Measurements from ENCODE around the gene CAP1. TPM values are rescaled to one million over a fixed set of nuclear protein-coding genes. Genes with fewer than 3 reads are reported as not detected.

Gene CAP1
- total and polyA plus RNA-seq, 2 experiments from 2014 or later, result 496 to 576 TPM

DNA sequence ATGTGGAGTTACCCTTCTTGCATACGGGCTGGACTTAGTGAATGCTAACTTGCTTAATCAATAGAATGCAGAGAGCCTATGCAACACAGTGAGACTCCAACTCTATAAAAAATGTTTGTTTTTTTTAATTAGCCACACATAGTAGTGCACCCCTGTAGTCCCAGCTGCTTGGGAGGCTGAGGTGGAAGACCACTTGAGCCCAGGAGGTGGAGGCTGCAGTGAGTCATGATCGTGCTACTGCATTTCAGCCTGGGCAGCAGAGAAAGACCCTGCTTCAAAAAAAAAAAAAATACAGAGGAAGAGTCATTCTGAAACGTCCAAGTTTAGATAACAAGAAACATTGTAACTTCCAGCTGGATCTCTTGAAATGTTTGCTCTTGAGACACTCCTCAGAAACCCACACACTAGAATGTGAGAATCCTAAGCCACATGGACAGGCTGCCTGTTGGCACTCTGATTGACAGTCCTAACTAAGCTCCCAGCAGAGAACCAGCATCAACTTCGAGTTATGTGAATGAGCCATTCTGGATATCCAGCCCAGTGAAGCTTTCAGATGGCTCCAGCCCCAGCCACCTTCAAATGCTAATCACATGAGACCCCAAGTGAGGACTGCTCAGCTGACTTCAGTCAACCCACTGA, 20.0 kb upstream of the CAP1 start:
- Histone ChIP-seq H3K9me2 (ENCODE audit: insufficient read depth) (no peaks in the 10 kb centered on the region), H3K27me3 (replicated peaks; ENCODE audit: insufficient read depth) (no peaks in the 10 kb centered on the region), H3K27ac (no peak overlapping the region), H3F3A (ENCODE audit: insufficient read depth) (peaks cover 2% of the 10 kb centered on the region; the same call in 1 of the 2 replicates), H3K79me2 (ENCODE audit: insufficient read depth) (no peaks in the 10 kb centered on the region), H3K4me2 (ENCODE audit: unreplicated experiment) (no peak overlapping the region), H2AFZ (no peak overlapping the region), H3K4me1 (ENCODE audit: insufficient read depth) (peaks cover 3% of the 10 kb centered on the region), H3K9me3 (ENCODE audit: low read depth) (no peaks in the 10 kb centered on the region), H3K36me3 (ENCODE audit: low read depth) (no peaks in the 10 kb centered on the region), H4K20me1 (ENCODE audit: insufficient read depth) (no peaks in the 10 kb centered on the region), H3K9ac (no peak overlapping the region), H3K4me3 (no peak overlapping the region)
- no peak for DNase-seq
- TF ChIP-seq EZH2phosphoT487 (IDR thresholded peaks at IDR 0.05; ENCODE audit: insufficient read depth, low read depth) (no peak), EZH2 (IDR thresholded peaks at IDR 0.05; ENCODE audit: insufficient read depth, poor library complexity, severe bottlenecking) (no peak)
- in situ Hi-C loops (cut with MboI), result no loop called here
- 53 to 55% methylated on average over 4 of the region's 4 CpGs for WGBS, 2 experiments (ENCODE audit: low coverage in 1 of 2, low lambda C conversion rate in 2 of 2, missing lambda C conversion rate in 2 of 2)

DNA sequence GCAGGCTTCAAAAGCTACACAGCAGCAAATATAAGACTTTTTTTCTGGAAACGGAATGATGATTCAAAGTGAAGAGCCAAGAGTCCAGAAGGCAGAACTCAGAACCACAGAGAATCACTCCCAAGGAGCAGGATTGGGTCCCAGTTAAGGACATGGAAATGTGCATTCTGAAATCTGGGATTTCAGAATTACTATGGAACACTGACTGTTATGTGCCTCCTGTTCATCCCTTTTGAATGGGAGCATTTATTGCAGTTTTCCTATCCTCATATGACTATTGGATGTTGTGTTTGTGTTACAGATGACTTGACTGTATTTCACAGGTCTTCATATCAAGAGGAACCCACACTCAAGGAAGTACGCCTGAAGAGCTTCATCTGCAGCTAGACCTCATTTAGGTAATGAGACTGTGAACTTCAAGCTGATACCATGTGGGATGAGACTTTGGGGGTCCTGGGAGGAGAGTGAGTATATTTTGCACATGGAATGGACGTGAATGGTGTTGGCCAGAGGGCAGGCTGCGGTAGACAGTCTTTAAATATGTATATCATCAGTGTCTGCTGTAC, 17.1 kb upstream of the CAP1 start:
- H3F3A ChIP-seq (ENCODE audit: insufficient read depth), result peaks cover 8% of the 10 kb centered on the region; the same call in 1 of the 2 replicates
- no peaks in the 10 kb centered on the region for H3K4me1 ChIP-seq (ENCODE audit: insufficient read depth)
- TF ChIP-seq EZH2 (IDR thresholded peaks at IDR 0.05; ENCODE audit: insufficient read depth, poor library complexity, severe bottlenecking) (no peak), EZH2phosphoT487 (IDR thresholded peaks at IDR 0.05; ENCODE audit: insufficient read depth, low read depth) (no peak)
- no peaks in the 10 kb centered on the region for H3K79me2 ChIP-seq (ENCODE audit: insufficient read depth)
- no peaks in the 10 kb centered on the region for H3K36me3 ChIP-seq (ENCODE audit: low read depth)
- no peaks in the 10 kb centered on the region for H3K9me3 ChIP-seq (ENCODE audit: low read depth)
- no peaks in the 10 kb centered on the region for H3K27me3 ChIP-seq (replicated peaks; ENCODE audit: insufficient read depth)
- H3K9me2 ChIP-seq (ENCODE audit: insufficient read depth), result no peaks in the 10 kb centered on the region
- no peak overlapping the region for H3K4me3 ChIP-seq
- in situ Hi-C loops (cut with MboI), result no loop called here
- 69 to 70% methylated on average over 4 of the region's 4 CpGs for WGBS, 2 experiments (ENCODE audit: low coverage in 1 of 2, low lambda C conversion rate in 2 of 2, missing lambda C conversion rate in 2 of 2)
- H3K4me2 ChIP-seq (ENCODE audit: unreplicated experiment), result no peak overlapping the region
- DNase-seq, result no peak
- H3K9ac ChIP-seq, result no peak overlapping the region
- H3K27ac ChIP-seq, result no peak overlapping the region
- H4K20me1 ChIP-seq (ENCODE audit: insufficient read depth), result no peaks in the 10 kb centered on the region
- H2AFZ ChIP-seq, result no peak overlapping the region

DNA sequence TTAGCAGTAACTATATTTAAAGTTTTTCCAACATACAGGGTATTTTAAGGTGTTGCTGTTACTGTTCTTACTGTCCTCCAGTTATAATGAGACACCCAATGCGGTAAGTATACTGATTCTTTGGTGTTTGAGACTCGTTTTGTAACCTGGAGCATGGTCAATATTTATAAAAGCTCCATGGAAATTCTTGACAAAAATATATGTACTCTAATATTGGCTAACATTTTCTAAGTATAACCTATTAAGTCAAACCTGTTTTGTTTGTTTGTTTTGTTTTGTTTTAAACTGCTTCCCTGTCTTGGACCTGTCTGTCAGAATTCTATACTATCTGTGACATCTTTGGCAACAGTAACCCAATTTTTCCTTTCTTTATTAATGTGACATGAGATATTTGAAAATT, 15.9 kb upstream of the CAP1 start:
- Histone ChIP-seq H3K27me3 (replicated peaks; ENCODE audit: insufficient read depth) (no peaks in the 10 kb centered on the region), H3K36me3 (ENCODE audit: low read depth) (no peaks in the 10 kb centered on the region), H3K79me2 (ENCODE audit: insufficient read depth) (no peaks in the 10 kb centered on the region), H4K20me1 (ENCODE audit: insufficient read depth) (no peaks in the 10 kb centered on the region), H3K4me2 (ENCODE audit: unreplicated experiment) (no peak overlapping the region), H3K4me3 (no peak overlapping the region), H3K9me2 (ENCODE audit: insufficient read depth) (no peaks in the 10 kb centered on the region), H3K9ac (no peak overlapping the region), H3K4me1 (ENCODE audit: insufficient read depth) (no peaks in the 10 kb centered on the region), H3K27ac (no peak overlapping the region), H3K9me3 (ENCODE audit: low read depth) (no peaks in the 10 kb centered on the region), H2AFZ (no peak overlapping the region), H3F3A (ENCODE audit: insufficient read depth) (peaks cover 8% of the 10 kb centered on the region; the same call in 1 of the 2 replicates)
- in situ Hi-C loops (cut with MboI), result no loop called here
- DNase-seq, result no peak
- TF ChIP-seq EZH2phosphoT487 (IDR thresholded peaks at IDR 0.05; ENCODE audit: insufficient read depth, low read depth), result no peak
- TF ChIP-seq EZH2 (IDR thresholded peaks at IDR 0.05; ENCODE audit: insufficient read depth, poor library complexity, severe bottlenecking), result no peak
- 44 to 45% methylated on average over 2 of the region's 2 CpGs for WGBS, 2 experiments (ENCODE audit: low coverage in 1 of 2, low lambda C conversion rate in 2 of 2, missing lambda C conversion rate in 2 of 2)

DNA sequence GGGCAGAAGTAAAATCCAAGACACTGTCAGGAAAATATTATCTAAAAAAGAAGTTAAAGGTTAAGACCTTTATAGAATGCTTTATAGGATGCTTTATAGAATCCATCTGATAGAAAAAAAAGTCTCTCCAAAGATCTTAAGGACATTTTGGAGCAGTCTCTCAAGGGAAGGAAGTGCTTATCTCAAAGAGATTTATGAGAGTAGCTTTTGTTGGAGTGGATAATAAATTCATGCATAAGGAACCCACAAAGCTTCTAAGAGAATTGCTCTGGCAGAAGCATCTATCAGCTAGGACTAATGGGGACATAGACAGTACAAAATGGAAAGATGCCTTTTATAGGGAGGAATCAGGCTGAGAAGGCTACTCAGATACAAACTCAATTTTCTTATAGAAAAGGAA, 12.9 kb upstream of the CAP1 start:
- Histone ChIP-seq H4K20me1 (ENCODE audit: insufficient read depth) (no peaks in the 10 kb centered on the region), H3K4me1 (ENCODE audit: insufficient read depth) (peaks cover 8% of the 10 kb centered on the region; the same call in 1 of the 2 replicates), H2AFZ (no peak overlapping the region), H3K27ac (no peak overlapping the region), H3K4me3 (no peak overlapping the region), H3F3A (ENCODE audit: insufficient read depth) (peaks cover 8% of the 10 kb centered on the region; the same call in 1 of the 2 replicates), H3K9ac (no peak overlapping the region), H3K27me3 (replicated peaks; ENCODE audit: insufficient read depth) (no peaks in the 10 kb centered on the region), H3K4me2 (ENCODE audit: unreplicated experiment) (no peak overlapping the region), H3K36me3 (ENCODE audit: low read depth) (no peaks in the 10 kb centered on the region), H3K9me3 (ENCODE audit: low read depth) (no peaks in the 10 kb centered on the region), H3K9me2 (ENCODE audit: insufficient read depth) (no peaks in the 10 kb centered on the region), H3K79me2 (ENCODE audit: insufficient read depth) (no peaks in the 10 kb centered on the region)
- DNase-seq, result no peak
- TF ChIP-seq EZH2phosphoT487 (IDR thresholded peaks at IDR 0.05; ENCODE audit: insufficient read depth, low read depth), result no peak
- TF ChIP-seq EZH2 (IDR thresholded peaks at IDR 0.05; ENCODE audit: insufficient read depth, poor library complexity, severe bottlenecking), result no peak
- in situ Hi-C loops (cut with MboI), result no loop called here
